Subcutaneous adipose tissue (tissue), 4 donors: ENCODE results near the gene ADCY9. TPM values are rescaled to one million over a fixed set of nuclear protein-coding genes. Genes with fewer than 3 reads are reported as not detected.

Experiments
- CTCF ChIP-seq: fragments of 450-650 bp; IDR thresholded peaks from one replicate; pipeline ENCODE4 v1.5.1; 2016; ENCODE audit warnings: low read depth, mild to moderate bottlenecking, control low read depth, antibody characterized with exemption, moderate library complexity
- total RNA-seq, 4 donors: library from RNA; depleted of rRNA; stranded (reverse); fragments of >200 nt; gene quantifications; one replicate each; pipeline ENCODE4 v1.1.0, GENCODE V29; 2016

The ADCY9 gene
- total RNA-seq, 4 donors from 2014 or later: 9.5 to 16.4 (median 9.8) TPM

- TF ChIP-seq CTCF: no peak
Observed at GRCh38 chr16:4117250-4117578, 972 bp upstream of the ADCY9 start.

DNA sequence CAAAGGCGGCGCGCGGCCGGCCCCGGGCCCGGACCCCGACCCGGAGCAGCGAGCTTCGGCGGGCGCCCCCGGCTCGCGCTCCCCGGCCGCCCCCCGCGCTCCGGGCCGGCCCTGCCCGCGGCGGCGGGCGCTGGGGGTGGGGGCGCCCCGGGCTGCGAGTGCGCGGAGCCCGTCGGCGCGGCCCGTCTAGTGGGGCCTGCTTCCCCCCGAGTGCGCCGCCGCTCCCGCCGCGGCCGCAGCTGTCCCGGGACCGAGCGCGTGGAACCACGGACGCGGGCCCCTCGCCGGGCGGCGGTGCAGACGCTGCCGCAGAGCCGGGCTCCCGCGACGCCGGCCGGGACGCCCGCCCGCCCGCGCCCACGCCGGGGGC, 308 bp downstream of the ADCY9 start:
- no peak for TF ChIP-seq CTCF

- TF ChIP-seq CTCF: no peak
Observed at GRCh38 chr16:4115209-4115948, 863 bp downstream of the ADCY9 start.

- no peak for TF ChIP-seq CTCF
Observed at GRCh38 chr16:4114257-4115208, 1.7 kb downstream of the ADCY9 start.

DNA sequence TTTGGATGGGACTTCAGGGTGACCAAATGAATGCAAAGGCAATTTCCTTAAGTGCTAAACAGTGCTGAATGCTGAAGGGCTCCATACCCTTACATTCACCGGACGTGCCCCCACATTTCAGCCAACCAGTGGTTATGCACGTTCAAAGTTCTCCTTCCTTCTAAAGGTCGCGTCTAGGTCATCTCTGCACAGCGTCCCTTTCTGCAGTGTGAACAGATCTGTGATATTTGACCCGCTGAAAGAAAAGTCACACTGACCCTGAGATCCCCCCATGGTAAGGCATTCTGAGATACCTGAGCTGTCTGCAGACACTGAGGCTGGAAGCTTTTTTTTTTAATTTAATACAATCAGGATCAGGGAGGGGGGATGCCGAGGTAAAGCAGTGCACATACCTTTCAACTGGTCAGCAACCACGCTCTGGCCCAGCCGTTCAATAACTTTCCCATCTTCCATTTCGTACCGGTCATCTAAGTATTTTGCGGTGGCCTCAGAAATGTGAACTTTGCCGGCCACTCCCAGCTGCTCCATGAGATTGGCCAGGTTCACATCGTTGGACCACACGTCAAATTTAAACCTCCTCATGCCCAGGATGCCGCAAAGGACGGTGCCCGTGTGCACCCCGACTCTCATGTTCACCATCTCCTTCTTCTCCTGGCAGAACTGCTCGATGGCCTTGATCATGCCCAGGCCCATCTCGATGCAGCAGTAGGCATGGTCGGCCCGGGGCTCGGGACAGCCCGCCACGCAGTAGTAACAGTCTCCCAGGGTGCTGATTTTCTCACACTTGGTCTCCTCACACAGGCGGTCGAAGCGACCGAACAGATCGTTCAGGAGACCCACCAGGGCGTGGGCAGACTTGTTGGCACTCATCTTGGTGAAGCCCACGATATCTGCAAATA, 2.6 kb downstream of the ADCY9 start:
- TF ChIP-seq CTCF: no peak

DNA sequence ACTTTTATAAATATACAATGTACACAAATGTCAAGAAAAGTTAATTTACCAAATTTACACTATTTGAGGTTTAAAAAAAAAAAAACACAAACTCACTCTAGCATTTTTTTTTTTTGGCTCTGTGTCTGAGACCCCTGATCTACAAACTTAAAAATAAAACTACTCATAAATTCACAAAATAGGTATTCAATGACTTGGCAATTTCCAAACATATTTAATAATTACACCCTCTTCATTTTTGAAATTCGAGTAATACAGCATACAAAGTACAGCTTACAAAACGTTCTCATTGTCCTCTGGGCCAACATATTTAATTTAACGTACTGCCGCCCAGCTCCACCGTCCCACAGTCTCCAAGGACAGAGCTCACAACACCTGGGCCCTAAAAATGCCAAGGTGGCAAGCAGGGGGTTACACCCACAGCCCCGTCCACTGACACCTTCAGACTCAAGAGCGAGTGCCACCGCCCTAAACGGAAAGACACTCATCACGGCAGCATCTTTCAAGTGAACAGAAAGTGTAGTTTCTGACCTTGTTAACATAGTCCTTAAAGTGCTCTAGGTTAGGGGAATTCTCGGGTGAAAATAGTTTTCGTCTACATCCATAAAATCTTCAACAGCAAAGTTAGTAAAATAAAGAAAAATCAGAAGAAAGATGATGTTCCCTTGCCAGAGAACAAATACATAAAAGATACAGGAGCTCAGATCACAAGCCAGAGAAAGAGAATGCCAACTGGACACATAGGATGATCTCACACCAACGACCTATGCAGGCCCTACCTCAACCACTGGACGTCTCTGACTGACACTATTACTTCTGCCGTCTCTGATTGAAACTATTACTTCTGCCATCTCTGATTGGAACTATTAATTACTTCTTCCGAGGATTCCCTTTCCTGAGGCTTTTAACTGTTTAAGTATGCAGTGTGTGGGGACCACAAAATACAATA, 4.2 kb downstream of the ADCY9 start:
- no peak for TF ChIP-seq CTCF
